CD4-positive, alpha-beta T cell treated with Interleukin-21 for 1 hour (primary cell): ENCODE measurements around the gene RASGRF2.
"Not testable (repeated sequence)": the region's sequence is repeated elsewhere in the genome, so short reads cannot be mapped to it uniquely, and the experiment has no call there.

Experiments used
- DNase-seq: peaks from one replicate; pipeline ENCODE4 v3.0.0-alpha.2; 2020

RASGRF2 gene

GRCh38 chr5:80985600-80986228 lies 25.6 kb downstream of the RASGRF2 start:
- DNase-seq, result peak; percentile 8

- DNase-seq, result no peak
These were observed 26.2 kb downstream of the RASGRF2 start for GRCh38 chr5:80986382-80986781.

GRCh38 chr5:80987078-80987766 lies 27.1 kb downstream of the RASGRF2 start:
- no peak for DNase-seq

- no peak for DNase-seq
These were observed 28.3 kb downstream of the RASGRF2 start for GRCh38 chr5:80988419-80988935.

GRCh38 chr5:80989883-80990282 lies 29.7 kb downstream of the RASGRF2 start:
- DNase-seq, result no peak

- no peak for DNase-seq
These were observed 30.4 kb downstream of the RASGRF2 start for GRCh38 chr5:80990527-80990926.

- DNase-seq, result no peak
These were observed 30.8 kb downstream of the RASGRF2 start for GRCh38 chr5:80990971-80991370.

GRCh38 chr5:80995908-80996307 lies 35.7 kb downstream of the RASGRF2 start:
- DNase-seq, result no peak

GRCh38 chr5:80998590-80998979 lies 38.4 kb downstream of the RASGRF2 start:
- DNase-seq, result no peak

- DNase-seq, result no peak
These were observed 43.7 kb downstream of the RASGRF2 start for GRCh38 chr5:81003811-81004386.

GRCh38 chr5:81005708-81006107 lies 45.5 kb downstream of the RASGRF2 start:
- DNase-seq, result no peak

- no peak for DNase-seq
These were observed 46.1 kb downstream of the RASGRF2 start for GRCh38 chr5:81006231-81006630.

GRCh38 chr5:81006947-81007636 lies 46.9 kb downstream of the RASGRF2 start:
- peak; percentile 86 for DNase-seq

GRCh38 chr5:81007637-81008027 lies 47.5 kb downstream of the RASGRF2 start:
- peak; percentile 38 for DNase-seq

GRCh38 chr5:81010336-81011169 lies 50.4 kb downstream of the RASGRF2 start:
- DNase-seq, result no peak

GRCh38 chr5:81014348-81014747 lies 54.2 kb downstream of the RASGRF2 start:
- no peak for DNase-seq

- no peak for DNase-seq
These were observed 56.0 kb downstream of the RASGRF2 start for GRCh38 chr5:81016116-81016515.

GRCh38 chr5:81017320-81017719 lies 57.2 kb downstream of the RASGRF2 start:
- DNase-seq, result no peak

GRCh38 chr5:81018608-81019007 lies 58.4 kb downstream of the RASGRF2 start:
- not testable (repeated sequence) for DNase-seq

GRCh38 chr5:81019748-81020147 lies 59.6 kb downstream of the RASGRF2 start:
- no peak for DNase-seq

- no peak for DNase-seq
These were observed 60.5 kb downstream of the RASGRF2 start for GRCh38 chr5:81020478-81021167.

GRCh38 chr5:81021486-81021885 lies 61.3 kb downstream of the RASGRF2 start:
- DNase-seq, result no peak
